Hematopoietic multipotent progenitor cell treated with erythropoietin and hydrocortisone succinate and interleukin-3 and kit ligand, for 17 days (in vitro differentiated cells): Measurements from ENCODE around the gene CHORDC1.
"Not testable (repeated sequence)": the region's sequence is repeated elsewhere in the genome, so short reads cannot be mapped to it uniquely, and the experiment has no call there.

Experiments
- DNase-seq: peaks from one replicate; pipeline ENCODE4 v3.0.0-alpha.2; 2015; ENCODE audit warnings: low spot score

The CHORDC1 gene

DNA sequence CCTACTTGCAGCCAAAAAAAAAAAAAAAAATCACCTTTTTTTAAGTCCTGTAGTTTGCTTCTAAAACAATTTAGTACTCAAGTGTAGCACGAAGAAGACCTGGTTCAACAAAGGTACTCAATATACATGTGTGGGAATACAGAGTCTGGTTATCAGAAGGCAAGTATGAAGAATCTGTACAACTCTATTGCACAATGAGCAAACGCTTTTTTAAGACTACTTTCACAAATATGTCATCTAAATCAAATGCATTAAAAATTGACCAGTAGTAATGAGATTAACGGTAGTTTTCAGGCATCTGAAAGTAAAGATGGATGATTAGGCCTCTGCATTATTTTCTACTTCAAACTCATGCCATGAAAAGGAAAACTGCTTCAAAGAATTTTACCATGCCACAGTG lies 9.5 kb downstream of the CHORDC1 start:
- no peak for DNase-seq

GRCh38 chr11:90208857-90209256 lies 14.0 kb downstream of the CHORDC1 start:
- DNase-seq, result no peak

GRCh38 chr11:90207992-90208391 lies 14.9 kb downstream of the CHORDC1 start:
- not testable (repeated sequence) for DNase-seq

GRCh38 chr11:90204832-90205646 lies 17.8 kb downstream of the CHORDC1 start:
- peak; percentile 72 for DNase-seq

DNA sequence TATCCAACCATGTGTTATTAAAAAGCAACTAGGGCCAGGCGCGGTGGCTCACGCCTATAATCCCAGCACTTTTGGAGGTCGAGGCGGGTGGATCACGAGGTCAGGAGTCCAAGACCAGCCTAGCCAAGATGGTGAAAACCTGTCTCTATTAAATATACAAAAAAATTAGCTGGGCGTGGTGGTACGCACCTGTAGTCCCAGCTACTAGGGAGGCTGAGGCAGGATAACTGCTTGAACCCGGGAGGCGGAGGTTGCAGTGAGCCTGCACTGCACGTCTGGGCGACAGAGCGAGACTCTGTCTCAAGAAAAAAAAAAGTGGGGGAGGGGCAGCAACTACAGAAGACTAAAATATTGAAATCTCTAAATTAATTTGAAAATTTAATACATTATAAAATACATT lies 18.4 kb downstream of the CHORDC1 start:
- no peak for DNase-seq

DNA sequence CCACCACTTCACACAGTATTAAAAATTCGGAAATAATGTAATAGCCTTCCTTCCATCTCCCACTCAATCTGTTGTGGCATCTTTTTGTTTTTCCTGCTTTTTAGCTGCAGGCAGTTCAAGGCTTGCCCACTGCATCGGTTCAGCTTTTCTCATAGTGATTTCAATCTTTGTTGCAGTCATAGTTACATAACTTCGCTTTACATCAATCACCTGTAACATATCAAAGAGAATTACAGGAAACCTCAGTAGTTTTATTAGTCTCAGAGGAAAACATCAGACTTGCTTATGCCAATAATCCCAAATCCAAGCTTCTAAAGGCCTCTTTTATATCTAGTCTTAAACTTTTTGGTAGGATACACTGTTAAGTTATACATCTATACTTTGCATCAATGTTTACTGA lies 20.5 kb downstream of the CHORDC1 start:
- DNase-seq, result no peak

DNA sequence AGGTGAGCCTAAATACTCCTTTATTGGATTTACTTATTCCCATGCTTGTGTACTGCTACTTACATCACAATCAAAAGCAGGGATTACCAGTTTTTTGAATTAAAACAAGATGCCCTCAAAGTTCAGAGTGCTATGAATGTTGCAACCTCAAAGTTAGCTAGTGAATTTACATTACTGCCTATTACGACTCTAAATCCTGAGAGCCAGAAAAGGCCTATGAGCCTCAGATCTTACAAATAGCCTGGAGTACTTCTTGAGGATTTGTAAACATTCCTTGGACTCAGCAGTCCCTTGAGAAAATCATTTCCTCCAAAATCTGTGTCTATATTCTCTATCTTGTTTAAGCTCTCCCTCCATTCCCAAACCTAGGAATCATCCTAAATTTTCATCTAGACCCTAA lies 25.5 kb downstream of the CHORDC1 start:
- DNase-seq, result no peak

- DNase-seq, result no peak
Observed at GRCh38 chr11:90192869-90193582, 29.8 kb downstream of the CHORDC1 start.

DNA sequence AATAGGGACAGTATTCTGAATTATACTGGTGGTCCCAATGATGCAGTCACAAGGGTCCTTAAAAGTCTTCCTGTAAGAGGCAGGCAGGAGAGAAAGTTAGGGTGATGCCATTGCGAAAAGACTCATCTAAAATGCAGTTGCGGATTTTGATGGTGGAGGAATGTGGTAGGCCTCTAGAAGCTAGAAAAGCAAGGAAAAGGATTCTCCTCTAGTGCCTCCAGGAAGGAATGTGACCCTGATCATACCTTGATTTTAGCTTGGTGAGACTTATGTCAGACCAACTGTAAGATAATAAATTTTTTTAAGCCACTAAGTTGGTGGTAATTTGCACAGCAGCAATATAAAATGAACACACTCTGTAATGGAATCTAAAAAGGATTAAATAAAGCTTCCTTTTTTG lies 33.8 kb downstream of the CHORDC1 start:
- DNase-seq, result no peak

- no peak for DNase-seq
Observed at GRCh38 chr11:90187839-90188238, 35.0 kb downstream of the CHORDC1 start.

GRCh38 chr11:90179923-90180322 lies 42.9 kb downstream of the CHORDC1 start:
- DNase-seq, result no peak

GRCh38 chr11:90178751-90179150 lies 44.1 kb downstream of the CHORDC1 start:
- no peak for DNase-seq

GRCh38 chr11:90176069-90176468 lies 46.8 kb downstream of the CHORDC1 start:
- no peak for DNase-seq

DNA sequence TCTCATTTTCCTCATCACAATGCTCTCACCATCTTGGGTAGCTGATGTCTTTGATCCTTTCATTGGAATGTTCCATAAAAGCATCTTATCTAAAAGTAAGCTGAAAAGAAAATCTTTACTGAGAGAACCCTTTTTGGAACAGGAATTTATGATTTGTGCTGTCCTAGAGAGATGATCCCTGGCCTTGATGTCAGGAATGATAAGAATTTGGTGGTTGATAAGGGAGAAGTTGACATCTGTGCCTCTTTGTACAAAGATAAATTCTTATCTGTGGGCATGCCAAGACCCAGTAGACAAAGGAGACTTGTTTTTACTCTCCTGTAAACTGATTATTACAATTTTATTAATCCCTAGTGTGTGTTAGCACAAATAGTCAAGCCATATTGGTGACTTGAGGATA lies 51.5 kb downstream of the CHORDC1 start:
- DNase-seq, result no peak

- no peak for DNase-seq
Observed at GRCh38 chr11:90168571-90168970, 54.3 kb downstream of the CHORDC1 start.

DNA sequence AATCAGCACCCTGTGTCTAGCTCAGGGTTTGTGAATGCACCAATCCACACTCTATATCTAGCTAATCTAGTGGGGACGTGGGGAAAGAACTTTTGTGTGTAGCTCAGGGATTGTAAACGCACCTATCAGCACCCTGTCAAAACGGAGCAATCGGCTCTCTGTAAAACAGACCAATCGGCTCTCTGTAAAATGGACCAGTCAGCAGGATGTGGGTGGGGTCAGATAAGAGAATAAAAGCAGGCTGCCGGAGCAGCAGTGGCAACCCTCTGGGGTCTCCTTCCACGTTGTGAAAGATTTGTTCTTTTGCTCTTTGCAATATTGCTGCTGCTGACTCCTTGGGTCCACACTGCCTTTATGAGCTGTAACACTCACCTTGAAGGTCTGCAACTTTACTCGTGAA lies 55.1 kb downstream of the CHORDC1 start:
- not testable (repeated sequence) for DNase-seq

DNA sequence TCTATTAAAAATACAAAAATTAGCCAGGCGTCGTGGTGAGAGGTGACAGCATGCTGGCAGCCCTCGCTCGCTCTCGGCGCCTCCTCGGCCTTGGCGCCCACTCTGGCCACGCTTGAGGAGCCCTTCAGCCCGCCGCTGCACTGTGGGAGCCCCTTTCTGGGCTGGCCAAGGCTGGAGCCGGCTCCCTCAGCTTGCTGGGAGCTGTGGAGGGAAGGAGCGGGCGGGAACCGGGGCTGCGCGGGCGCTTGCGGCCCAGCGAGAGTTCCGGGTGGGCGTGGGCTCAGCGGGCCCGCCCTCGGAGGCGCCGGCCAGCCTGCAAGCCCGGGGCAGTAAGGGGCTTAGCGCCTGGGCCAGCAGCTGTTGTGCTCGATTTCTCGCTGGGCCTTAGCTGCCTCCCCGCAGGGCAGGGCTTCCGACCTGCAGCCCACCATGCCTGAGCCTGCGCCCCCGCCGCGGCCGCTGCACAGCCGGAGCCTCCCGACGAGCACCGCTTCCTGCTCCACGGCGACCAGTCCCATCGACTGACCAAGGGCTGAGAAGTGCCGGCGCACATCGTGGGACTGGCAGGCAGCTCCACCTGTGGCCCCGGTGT lies 55.8 kb downstream of the CHORDC1 start:
- not testable (repeated sequence) for DNase-seq
